HepG2 (cell line): Measurements from ENCODE around the gene TUBA4A. TPM values are rescaled to one million over a fixed set of nuclear protein-coding genes. Genes with fewer than 3 reads are reported as not detected.

Source experiments
- ATAC-seq: fragments of 200-7000 bp; cut with Tn5 transposase; 3 replicates; pipeline ENCODE4 v1.9.1; 2020; ENCODE audit warnings: mild to moderate bottlenecking, moderate library complexity
- BruUV-seq: library from RNA; stranded (reverse); fragments of 400-500 nt; replicated peaks from 2 replicates; lab custom pipeline; 2021; lab: Mats Ljungman, UMichigan
- CTCF ChIA-PET: fragments of 300-600 bp; formaldehyde crosslinking; extraction: SDS; loops from one replicate; lab custom pipeline; 2021; ENCODE audit warnings: low total read pairs, inconsistent platforms, low intra/inter-chr PET ratio; lab: Yijun Ruan, JAX
- POLR2A ChIA-PET: fragments of 350-600 bp; sonication (Branson Sonifier 250); formaldehyde crosslinking; loops from one replicate; lab custom pipeline; 2020; ENCODE audit warnings: antibody characterized with exemption, inconsistent platforms; lab: Yijun Ruan, JAX
- DNase-seq: peaks from one replicate; pipeline ENCODE4 v3.0.0-alpha.2; 2015; ENCODE audit warnings: low spot score
- FAIRE-seq: peaks from 3 replicates; lab custom pipeline; 2011; peaks lifted over from hg19 to GRCh38; lab: Jason Lieb, UNC
- H2AFZ ChIP-seq: one replicate; pipeline ENCODE4 v1.6.1; 2011; ENCODE audit warnings: low read length, inconsistent platforms
- H3K27ac ChIP-seq: fragments of 300-600 bp; 3 replicates; pipeline ENCODE4 v1.8.0; 2011; ENCODE audit warnings: mixed run types, mild to moderate bottlenecking, mixed read lengths, low read length, inconsistent platforms; ENCODE audit not compliant: insufficient read depth; ENCODE audit errors: extremely low read length
- H3K27me3 ChIP-seq, 2 experiments: fragments of 200-600 bp in 1 of 2; 2 replicates in 1 of 2; 3 replicates in 1 of 2; pipeline versions ENCODE4 v1.6.0 to v1.8.0; 2011; ENCODE audit warnings: low read length in 2 of 2, mild to moderate bottlenecking in 2 of 2, moderate library complexity in 2 of 2, inconsistent platforms in 1 of 2; ENCODE audit not compliant: insufficient read depth in 2 of 2, control insufficient read depth in 1 of 2
- H3K36me3 ChIP-seq, 2 experiments: fragments of 200-600 bp in 1 of 2; replicated peaks in 1 of 2; 2 replicates in 1 of 2; 3 replicates in 1 of 2; pipeline versions ENCODE4 v1.5.1 to v1.8.0; 2011; ENCODE audit warnings: low read length in 2 of 2, inconsistent platforms in 1 of 2; ENCODE audit not compliant: insufficient read depth in 2 of 2, control insufficient read depth in 1 of 2
- H3K4me1 ChIP-seq: 2 replicates; pipeline ENCODE4 v1.5.1; 2012; ENCODE audit warnings: low read length, inconsistent platforms; ENCODE audit not compliant: insufficient read depth
- H3K4me2 ChIP-seq: 2 replicates; pipeline ENCODE4 v1.6.0; 2011; ENCODE audit warnings: low read depth, low read length, inconsistent platforms
- H3K4me3 ChIP-seq, 3 experiments: fragments of 200-600 bp in 1 of 3; sonication (generic), shearing (Covaris generic) in 1 of 3; replicated peaks in 1 of 3; 2 replicates each; pipeline ENCODE4 v1.5.1; 2011 to 2016; ENCODE audit warnings: low read length in 3 of 3, inconsistent platforms in 2 of 3, low read depth in 2 of 3, mild to moderate bottlenecking in 2 of 3, control low read depth in 1 of 3, mixed read lengths in 1 of 3; ENCODE audit not compliant: insufficient read depth in 1 of 3
- H3K79me2 ChIP-seq: one replicate; pipeline ENCODE4 v1.6.1; 2011; ENCODE audit warnings: low read length, inconsistent platforms; ENCODE audit not compliant: insufficient read depth
- H3K9ac ChIP-seq: 2 replicates; pipeline ENCODE4 v1.6.0; 2011; ENCODE audit warnings: mild to moderate bottlenecking, low read depth, low read length, inconsistent platforms; ENCODE audit not compliant: insufficient read depth
- H3K9me3 ChIP-seq: 2 replicates; pipeline ENCODE4 v1.5.1; 2012; ENCODE audit warnings: mild to moderate bottlenecking, low read length
- H4K20me1 ChIP-seq: 2 replicates; pipeline ENCODE4 v1.6.0; 2011; ENCODE audit warnings: inconsistent platforms, mild to moderate bottlenecking, low read length, moderate library complexity; ENCODE audit not compliant: insufficient read depth
- FIP1L1 ChIP-seq: fragments of 200-400 bp; formaldehyde crosslinking; IDR thresholded peaks from 2 replicates; pipeline ENCODE4 v1.6.1; 2018; ENCODE audit warnings: low read depth, mild to moderate bottlenecking, low read length, moderate library complexity, borderline replicate concordance; ENCODE audit not compliant: insufficient read depth
- HOXA9 ChIP-seq: sonication (generic); formaldehyde crosslinking; IDR thresholded peaks from 2 replicates; pipeline ENCODE4 v1.8.1; 2022; ENCODE audit warnings: missing genetic modification reagents, mild to moderate bottlenecking, moderate library complexity, borderline replicate concordance
- MTA1 ChIP-seq: sonication (generic); formaldehyde crosslinking; IDR thresholded peaks from 2 replicates; pipeline ENCODE4 v1.4.0; 2020; ENCODE audit warnings: missing genetic modification reagents, mild to moderate bottlenecking, borderline replicate concordance
- RBFOX2 ChIP-seq: fragments of 200-400 bp; formaldehyde crosslinking; IDR thresholded peaks from 2 replicates; pipeline ENCODE4 v1.6.1; 2017; ENCODE audit warnings: low read depth, mild to moderate bottlenecking, low read length
- RBM22 ChIP-seq: fragments of 200-400 bp; formaldehyde crosslinking; optimal IDR thresholded peaks from 2 replicates; pipeline ENCODE3; 2017; ENCODE audit warnings: mild to moderate bottlenecking, low read length, moderate library complexity
- SETDB1 ChIP-seq: sonication (generic); formaldehyde crosslinking; IDR thresholded peaks from 2 replicates; pipeline ENCODE4 v1.5.1; 2020; ENCODE audit warnings: missing genetic modification reagents, mild to moderate bottlenecking, borderline replicate concordance
- SOX5 ChIP-seq: IDR thresholded peaks from 2 replicates; pipeline ENCODE4 v1.6.1; 2016; ENCODE audit warnings: borderline replicate concordance
- ZBTB3 ChIP-seq: sonication (generic); formaldehyde crosslinking; IDR thresholded peaks from 2 replicates; pipeline ENCODE4 v1.4.0; 2020; ENCODE audit warnings: low read depth, mild to moderate bottlenecking, moderate library complexity, missing genetic modification reagents, borderline replicate concordance
- ZFP1 ChIP-seq: IDR thresholded peaks from 2 replicates; pipeline ENCODE4 v1.6.1; 2016
- ZNF331 ChIP-seq: sonication (generic); formaldehyde crosslinking; IDR thresholded peaks from 2 replicates; pipeline ENCODE4 v1.4.0; 2020; ENCODE audit warnings: missing genetic modification reagents
- ZNF614 ChIP-seq: IDR thresholded peaks from 2 replicates; pipeline ENCODE4 v1.6.1; 2018; ENCODE audit warnings: missing biosample characterization, missing genetic modification reagents, inconsistent platforms, borderline replicate concordance
- ZNF737 ChIP-seq: sonication (generic); formaldehyde crosslinking; IDR thresholded peaks from 2 replicates; pipeline ENCODE4 v1.5.0; 2020; ENCODE audit warnings: missing genetic modification reagents, mild to moderate bottlenecking, borderline replicate concordance
- ZNF839 ChIP-seq: sonication (generic); formaldehyde crosslinking; IDR thresholded peaks from 2 replicates; pipeline ENCODE4 v1.4.0; 2020; ENCODE audit warnings: missing genetic modification reagents, mild to moderate bottlenecking, borderline replicate concordance
- WGBS: methylation state at CpG from one replicate; pipeline ENCODE4 v1.1.6; 2017; ENCODE audit warnings: low lambda C conversion rate; 5-methylcytosine and 5-hydroxymethylcytosine counted together
- in situ Hi-C: cut with HindIII; loops from 2 replicates; pipeline ENCODE4 v1.10.0; 2017; ENCODE audit warnings: low pct_unique_long_range_greater_than_20kb; ENCODE audit not compliant: extremely low pct_ligation_motif_present
- intact Hi-C: fragments of 100-400 bp; cut with micrococcal nuclease; formaldehyde crosslinking; loops from one replicate; pipeline ENCODE4 v1.10.0; 2022; ENCODE audit not compliant: unreplicated experiment
- polyA plus RNA-seq, 8 experiments: library from polyadenylated mRNA; depleted of rRNA in 3 of 8; stranded (reverse) in 7 of 8; unstranded in 1 of 8; fragments of >200 nt; fragmentation: Illumina TruSeq in 4 of 8; extraction: Trizol in 4 of 8; gene quantifications; 2 replicates each; pipeline versions ENCODE4 v1.2.1 to v1.2.3, GENCODE V29; 2011 to 2016; ENCODE audit warnings: low read depth in 4 of 8, missing spikeins in 1 of 8, mixed read lengths in 1 of 8; ENCODE audit not compliant: insufficient read depth in 1 of 8
- total RNA-seq, 5 experiments: library from RNA; depleted of rRNA; stranded (reverse); fragments of >200 nt; fragmentation: Illumina TruSeq; extraction: Trizol; gene quantifications; 2 replicates each; pipeline ENCODE4 v1.2.3, GENCODE V29; 2016; ENCODE audit warnings: low read depth in 1 of 5
- TF ChIP-seq, protein P1 (sequence below), 2 experiments: sonication (generic) in 1 of 2; formaldehyde crosslinking in 1 of 2; IDR thresholded peaks; 2 replicates each; pipeline versions ENCODE4 v1.4.0 to v1.6.1; 2018 to 2020; ENCODE audit warnings: missing genetic modification reagents in 2 of 2, borderline replicate concordance in 1 of 2, low read depth in 1 of 2, mild to moderate bottlenecking in 1 of 2, missing biosample characterization in 1 of 2
- TF ChIP-seq, protein P2 (sequence below): sonication (generic); formaldehyde crosslinking; IDR thresholded peaks from 2 replicates; pipeline ENCODE4 v1.5.1; 2020; ENCODE audit warnings: missing genetic modification reagents, mild to moderate bottlenecking, borderline replicate concordance

Gene TUBA4A
- total and polyA plus RNA-seq, 2 of the 13 experiments (the other 11 are each of a cell fraction or from before 2014, with no cell fraction given) = 1.3 to 12.7 TPM

DNA sequence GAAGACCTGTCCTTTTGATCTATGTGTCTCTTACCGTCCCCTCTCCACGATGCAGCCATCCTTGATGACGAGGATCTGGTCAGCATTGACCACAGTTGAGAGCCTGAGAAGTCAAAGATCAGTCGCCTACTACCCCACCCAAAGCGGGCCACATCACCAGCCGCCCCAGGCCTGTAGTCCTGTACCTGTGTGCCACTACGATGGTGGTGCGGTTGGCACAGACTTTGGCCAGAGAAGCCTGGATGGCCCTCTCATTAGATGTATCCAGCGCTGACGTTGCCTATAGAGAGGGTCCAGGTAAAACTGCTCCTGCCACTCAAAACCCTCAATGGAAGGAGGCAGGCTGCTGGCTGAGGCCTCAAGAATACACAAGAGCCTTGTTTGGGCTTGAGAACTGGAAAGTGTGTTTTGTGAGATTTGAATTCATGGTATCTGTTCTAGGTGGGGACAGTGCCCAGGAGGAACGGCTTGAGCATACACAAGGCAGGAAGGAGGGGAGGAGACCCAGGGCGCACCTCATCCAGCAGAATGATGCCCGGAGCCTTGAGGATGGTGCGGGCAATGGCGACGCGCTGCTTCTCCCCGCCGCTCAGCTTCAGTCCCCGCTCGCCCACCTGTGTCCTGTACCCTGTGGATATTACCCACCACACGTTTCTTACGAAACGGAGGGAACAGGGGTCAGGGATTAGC, 43.4 kb downstream of the TUBA4A start (continued):
- TF ChIP-seq MTA1 = peak; percentile 49; the same call in 1 of the 2 replicates
- TF ChIP-seq ZBTB3 (CRISPR knock-in tag) = no peak
- 0 out of 2 replicates have a peak, but pooled peaks have one; percentile 28 for TF ChIP-seq ZNF839
- TF ChIP-seq, protein P1, sequence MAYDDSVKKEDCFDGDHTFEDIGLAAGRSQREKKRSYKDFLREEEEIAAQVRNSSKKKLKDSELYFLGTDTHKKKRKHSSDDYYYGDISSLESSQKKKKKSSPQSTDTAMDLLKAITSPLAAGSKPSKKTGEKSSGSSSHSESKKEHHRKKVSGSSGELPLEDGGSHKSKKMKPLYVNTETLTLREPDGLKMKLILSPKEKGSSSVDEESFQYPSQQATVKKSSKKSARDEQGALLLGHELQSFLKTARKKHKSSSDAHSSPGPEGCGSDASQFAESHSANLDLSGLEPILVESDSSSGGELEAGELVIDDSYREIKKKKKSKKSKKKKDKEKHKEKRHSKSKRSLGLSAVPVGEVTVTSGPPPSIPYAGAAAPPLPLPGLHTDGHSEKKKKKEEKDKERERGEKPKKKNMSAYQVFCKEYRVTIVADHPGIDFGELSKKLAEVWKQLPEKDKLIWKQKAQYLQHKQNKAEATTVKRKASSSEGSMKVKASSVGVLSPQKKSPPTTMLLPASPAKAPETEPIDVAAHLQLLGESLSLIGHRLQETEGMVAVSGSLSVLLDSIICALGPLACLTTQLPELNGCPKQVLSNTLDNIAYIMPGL (CRISPR knock-in tag; IDR thresholded peaks at IDR 0.05; ENCODE audit: borderline replicate concordance in 1 of 2, low read depth in 1 of 2) = no peak
- TF ChIP-seq RBFOX2 = peak; percentile 57; the same call in 1 of the 2 replicates
- no peak for TF ChIP-seq ZNF331

GRCh38 chr2:219209236-219210195, 44.2 kb downstream of the TUBA4A start:
- Histone ChIP-seq H3K36me3 (peaks cover 28 to 46% of the 10 kb centered on the region in 2 experiments), H4K20me1 (no peaks in the 10 kb centered on the region), H3K4me2 (peak overlapping the region; percentile 100), H3K27me3 (no peaks in the 10 kb centered on the region; a peak in 1 of 5 replicates), H3K4me1 (peaks cover 60% of the 10 kb centered on the region), H3K4me3 (peak overlapping the region in 1 of 3 experiments; percentile 86; a peak in 1 of 6 replicates), H3K79me2 (peaks cover 6% of the 10 kb centered on the region), H2AFZ (no peak overlapping the region), H3K9me3 (no peaks in the 10 kb centered on the region), H3K27ac (peak overlapping the region; percentile 95), H3K9ac (peak overlapping the region; percentile 77)
- CTCF ChIA-PET = interaction anchor here (2.2 to 2.6 kb wide), 2 partner anchors 38 kb away, joined by 8 to 17 read pairs; no protein-coding TSS in a partner anchor
- intact Hi-C loops (no loop called here), in situ Hi-C loops (loop anchor here (5.0 kb wide), 1 partner anchor 37 kb away; the partner anchor contains the start of gene SLC23A3)
- WGBS = 93% methylated on average over 18 of the region's 18 CpGs
- DNase-seq (no peak), ATAC-seq (no peak), FAIRE-seq (no peak)
- POLR2A ChIA-PET = interaction anchor here (1.3 to 5.6 kb wide), 11 partner anchors 8 to 69 kb away, joined by 3 to 227 read pairs (median 29); partner anchors contain the start of genes ABCB6, ANKZF1, ATG9A and CNPPD1
- BruUV-seq = no TSS peak
- TF ChIP-seq HOXA9 (CRISPR knock-in tag) (peak; percentile 50; the same call in 1 of the 2 replicates), ZFP1 (no peak), SOX5 (CRISPR knock-in tag) (no peak), RBFOX2 (peak; percentile 44; the same call in 1 of the 2 replicates), RBM22 (peak; percentile 32), ZNF737 (peak; percentile 26; the same call in 1 of the 2 replicates), FIP1L1 (no peak), ZNF614 (CRISPR knock-in tag) (no peak), SETDB1 (CRISPR knock-in tag) (0 out of 2 replicates have a peak, but pooled peaks have one; percentile 50)
- TF ChIP-seq, protein P2, sequence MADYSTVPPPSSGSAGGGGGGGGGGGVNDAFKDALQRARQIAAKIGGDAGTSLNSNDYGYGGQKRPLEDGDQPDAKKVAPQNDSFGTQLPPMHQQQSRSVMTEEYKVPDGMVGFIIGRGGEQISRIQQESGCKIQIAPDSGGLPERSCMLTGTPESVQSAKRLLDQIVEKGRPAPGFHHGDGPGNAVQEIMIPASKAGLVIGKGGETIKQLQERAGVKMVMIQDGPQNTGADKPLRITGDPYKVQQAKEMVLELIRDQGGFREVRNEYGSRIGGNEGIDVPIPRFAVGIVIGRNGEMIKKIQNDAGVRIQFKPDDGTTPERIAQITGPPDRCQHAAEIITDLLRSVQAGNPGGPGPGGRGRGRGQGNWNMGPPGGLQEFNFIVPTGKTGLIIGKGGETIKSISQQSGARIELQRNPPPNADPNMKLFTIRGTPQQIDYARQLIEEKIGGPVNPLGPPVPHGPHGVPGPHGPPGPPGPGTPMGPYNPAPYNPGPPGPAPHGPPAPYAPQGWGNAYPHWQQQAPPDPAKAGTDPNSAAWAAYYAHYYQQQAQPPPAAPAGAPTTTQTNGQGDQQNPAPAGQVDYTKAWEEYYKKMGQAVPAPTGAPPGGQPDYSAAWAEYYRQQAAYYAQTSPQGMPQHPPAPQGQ (CRISPR knock-in tag) = 0 out of 2 replicates have a peak, but pooled peaks have one; percentile 29
